IPS DF 6.9 (cell line): ENCODE measurements around the gene OAS1.
"Not testable (repeated sequence)": the region's sequence is repeated elsewhere in the genome, so short reads cannot be mapped to it uniquely, and the experiment has no call there.

ENCODE experiments used
- DNase-seq: peaks from one replicate; pipeline ENCODE4 v3.0.0-alpha.2; 2013; ENCODE audit warnings: low read depth, low spot score
- H3K27ac ChIP-seq: one replicate; pipeline ENCODE4 v1.5.1; 2013; ENCODE audit warnings: low read length, control low read depth
- H3K27me3 ChIP-seq: 2 replicates; pipeline ENCODE4 v1.6.1; 2013; ENCODE audit warnings: mild to moderate bottlenecking, low read length; ENCODE audit not compliant: control insufficient read depth, insufficient read depth
- H3K36me3 ChIP-seq: 2 replicates; pipeline ENCODE4 v1.6.1; 2013; ENCODE audit warnings: low read length; ENCODE audit not compliant: control insufficient read depth, insufficient read depth
- H3K4me1 ChIP-seq: 2 replicates; pipeline ENCODE4 v1.6.1; 2013; ENCODE audit warnings: low read length; ENCODE audit not compliant: control insufficient read depth, insufficient read depth
- H3K4me3 ChIP-seq: 2 replicates; pipeline ENCODE4 v1.5.1; 2013; ENCODE audit warnings: mild to moderate bottlenecking, low read length
- H3K9me3 ChIP-seq: 2 replicates; pipeline ENCODE4 v1.6.1; 2013; ENCODE audit warnings: low read length, inconsistent platforms; ENCODE audit not compliant: control insufficient read depth, insufficient read depth
- WGBS: extraction: QIAGEN DNeasy Blood & Tissue Kit; methylation state at CpG from one replicate; pipeline ENCODE4 v1.1.7; 2013; ENCODE audit warnings: mixed read lengths, missing lambda C conversion rate; ENCODE audit not compliant: insufficient read length, insufficient coverage; 5-methylcytosine and 5-hydroxymethylcytosine counted together

Gene OAS1

GRCh38 chr12:112946236-112947000 lies 39.7 kb downstream of the OAS1 start:
- Histone ChIP-seq H3K4me3 (no peak overlapping the region), H3K27me3 (no peaks in the 10 kb centered on the region), H3K27ac (no peak overlapping the region), H3K4me1 (no peaks in the 10 kb centered on the region), H3K36me3 (no peaks in the 10 kb centered on the region), H3K9me3 (no peaks in the 10 kb centered on the region)
- no CpG with 5 or more reads among the region's 14 CpGs for WGBS
- no peak for DNase-seq

DNA sequence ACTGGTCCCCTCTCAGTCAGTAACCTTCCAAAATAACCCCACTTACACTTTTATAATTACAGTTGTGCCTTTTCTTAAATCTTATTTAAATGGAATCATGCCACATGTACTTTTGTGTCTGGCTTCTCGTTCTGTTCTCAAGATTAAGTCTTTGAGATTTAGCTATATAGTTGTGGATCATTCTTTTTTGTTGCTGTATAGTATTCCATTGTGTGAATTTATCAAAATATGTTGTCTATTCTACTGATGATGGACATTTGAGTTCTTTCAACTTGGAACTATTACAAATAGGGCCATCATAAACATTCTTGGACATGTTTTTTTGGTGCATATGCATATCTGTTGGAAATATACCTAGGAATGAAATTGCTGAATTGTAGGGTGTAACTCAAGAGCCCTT lies 40.6 kb downstream of the OAS1 start:
- DNase-seq = no peak
- H3K9me3 ChIP-seq = no peaks in the 10 kb centered on the region
- no peak overlapping the region for H3K4me3 ChIP-seq
- H3K4me1 ChIP-seq = no peaks in the 10 kb centered on the region
- WGBS = no CpG with 5 or more reads among the region's 1 CpG
- no peaks in the 10 kb centered on the region for H3K27me3 ChIP-seq
- H3K36me3 ChIP-seq = no peaks in the 10 kb centered on the region
- H3K27ac ChIP-seq = no peak overlapping the region

- Histone ChIP-seq H3K27me3 (no peaks in the 10 kb centered on the region), H3K4me1 (no peaks in the 10 kb centered on the region), H3K36me3 (no peaks in the 10 kb centered on the region), H3K27ac (no peak overlapping the region), H3K9me3 (no peaks in the 10 kb centered on the region), H3K4me3 (no peak overlapping the region)
- DNase-seq = no peak
- no CpG with 5 or more reads among the region's 5 CpGs for WGBS
Measured at GRCh38 chr12:112947761-112948160, 41.0 kb downstream of the OAS1 start.

GRCh38 chr12:112948806-112949205 lies 42.0 kb downstream of the OAS1 start:
- Histone ChIP-seq H3K4me3 (no peak overlapping the region), H3K36me3 (no peaks in the 10 kb centered on the region), H3K9me3 (no peaks in the 10 kb centered on the region), H3K27me3 (no peaks in the 10 kb centered on the region), H3K4me1 (no peaks in the 10 kb centered on the region), H3K27ac (no peak overlapping the region)
- no CpG with 5 or more reads among the region's 7 CpGs for WGBS
- no peak for DNase-seq

- Histone ChIP-seq H3K9me3 (no peaks in the 10 kb centered on the region), H3K27ac (no peak overlapping the region), H3K4me1 (no peaks in the 10 kb centered on the region), H3K4me3 (no peak overlapping the region), H3K36me3 (no peaks in the 10 kb centered on the region), H3K27me3 (no peaks in the 10 kb centered on the region)
- no peak for DNase-seq
- no CpG with 5 or more reads among the region's 11 CpGs for WGBS
Measured at GRCh38 chr12:112950701-112951100, 43.9 kb downstream of the OAS1 start.

DNA sequence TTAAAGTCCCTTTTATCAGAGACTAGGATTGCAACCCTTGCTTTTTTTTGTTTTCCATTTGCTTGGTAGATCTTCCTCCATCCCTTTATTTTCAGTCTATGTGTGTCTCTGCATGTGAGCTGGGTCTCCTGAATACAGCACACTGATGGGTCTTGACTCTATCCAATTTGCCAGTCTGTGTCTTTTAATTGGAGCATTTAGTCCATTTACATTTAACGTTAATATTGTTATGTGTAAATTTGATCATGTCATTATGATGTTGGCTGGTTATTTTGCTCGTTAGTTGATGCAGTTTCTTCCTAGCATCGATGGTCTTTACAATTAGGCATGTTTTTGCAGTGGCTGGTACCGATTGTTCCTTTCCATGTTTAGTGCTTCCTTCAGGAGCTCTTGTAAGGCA lies 50.4 kb downstream of the OAS1 start:
- not testable (repeated sequence) for DNase-seq, H3K4me3 ChIP-seq, H3K36me3 ChIP-seq, H3K4me1 ChIP-seq, H3K9me3 ChIP-seq, H3K27me3 ChIP-seq, H3K27ac ChIP-seq
- no CpG with 5 or more reads among the region's 4 CpGs for WGBS

- WGBS = no CpG with 5 or more reads among the region's 7 CpGs
- H3K27me3 ChIP-seq = no peaks in the 10 kb centered on the region
- no peak for DNase-seq
- H3K4me3 ChIP-seq = no peak overlapping the region
- no peaks in the 10 kb centered on the region for H3K4me1 ChIP-seq
- H3K36me3 ChIP-seq = no peaks in the 10 kb centered on the region
- no peaks in the 10 kb centered on the region for H3K9me3 ChIP-seq
- no peak overlapping the region for H3K27ac ChIP-seq
Measured at GRCh38 chr12:112961074-112961473, 54.3 kb downstream of the OAS1 start.

DNA sequence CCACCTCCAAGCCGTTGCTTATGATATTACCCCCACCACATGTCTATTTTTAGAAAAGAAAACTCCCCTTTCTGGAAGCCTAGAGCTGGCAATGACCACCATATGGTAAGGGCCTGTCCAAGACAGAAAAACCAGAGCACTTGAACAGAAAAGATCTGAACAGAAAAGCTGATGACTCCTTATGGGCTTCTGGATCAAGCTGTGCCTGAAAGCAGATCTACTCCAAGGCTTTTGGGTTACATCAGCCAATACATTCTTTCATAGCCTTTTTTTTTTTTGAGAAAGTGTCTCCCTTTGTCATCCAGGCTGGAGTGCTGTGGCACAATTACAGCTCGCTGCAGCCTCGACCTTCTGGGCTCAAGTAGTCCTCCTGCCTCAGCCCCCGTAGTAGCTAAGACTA lies 54.8 kb downstream of the OAS1 start:
- Histone ChIP-seq H3K27ac (no peak overlapping the region), H3K36me3 (no peaks in the 10 kb centered on the region), H3K4me1 (no peaks in the 10 kb centered on the region), H3K27me3 (no peaks in the 10 kb centered on the region), H3K9me3 (no peaks in the 10 kb centered on the region), H3K4me3 (no peak overlapping the region)
- WGBS = no CpG with 5 or more reads among the region's 4 CpGs
- no peak for DNase-seq

DNA sequence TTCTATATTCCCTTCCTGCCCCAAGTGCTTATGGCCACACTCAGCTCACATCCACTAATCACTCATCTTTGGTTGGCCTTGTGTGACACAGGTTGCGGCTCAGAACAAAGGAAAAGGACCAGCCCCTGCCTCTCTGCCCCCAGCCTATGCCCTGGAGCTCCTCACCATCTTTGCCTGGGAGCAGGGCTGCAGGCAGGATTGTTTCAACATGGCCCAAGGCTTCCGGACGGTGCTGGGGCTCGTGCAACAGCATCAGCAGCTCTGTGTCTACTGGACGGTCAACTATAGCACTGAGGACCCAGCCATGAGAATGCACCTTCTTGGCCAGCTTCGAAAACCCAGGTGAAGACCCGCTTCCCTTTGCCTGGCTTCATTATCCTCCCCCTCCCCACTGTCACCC lies 55.8 kb downstream of the OAS1 start:
- no CpG with 5 or more reads among the region's 7 CpGs for WGBS
- no peaks in the 10 kb centered on the region for H3K36me3 ChIP-seq

DNA sequence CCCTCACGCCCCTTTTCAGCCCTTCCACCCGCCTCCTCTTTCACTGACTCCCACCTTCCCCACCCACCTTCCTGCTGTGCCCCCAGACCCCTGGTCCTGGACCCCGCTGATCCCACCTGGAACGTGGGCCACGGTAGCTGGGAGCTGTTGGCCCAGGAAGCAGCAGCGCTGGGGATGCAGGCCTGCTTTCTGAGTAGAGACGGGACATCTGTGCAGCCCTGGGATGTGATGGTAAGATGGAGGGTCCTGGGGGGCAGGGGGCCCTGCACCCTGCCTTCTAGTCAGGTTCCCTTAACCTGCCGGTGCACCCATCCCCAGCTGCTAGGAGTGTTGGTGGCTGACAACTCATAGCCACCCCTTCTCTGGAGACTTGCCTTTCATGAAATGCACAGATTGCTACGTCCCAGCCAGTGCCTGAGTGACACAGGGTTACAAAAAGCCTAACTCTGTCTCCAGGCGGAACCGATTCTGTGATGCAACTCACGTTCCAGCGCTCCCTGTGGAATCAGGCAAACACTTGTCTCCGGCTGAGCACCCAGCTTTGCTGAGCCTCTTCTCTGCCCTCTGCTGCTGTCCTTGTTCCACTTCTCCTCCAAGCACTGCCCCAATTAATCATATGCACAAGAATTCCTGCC lies 56.6 kb downstream of the OAS1 start:
- no peaks in the 10 kb centered on the region for H3K36me3 ChIP-seq
- H3K4me3 ChIP-seq = no peak overlapping the region
- no peak for DNase-seq
- WGBS = no CpG with 5 or more reads among the region's 14 CpGs
- no peaks in the 10 kb centered on the region for H3K27me3 ChIP-seq
- no peak overlapping the region for H3K27ac ChIP-seq
- no peaks in the 10 kb centered on the region for H3K9me3 ChIP-seq
- H3K4me1 ChIP-seq = no peaks in the 10 kb centered on the region

More for the DNA sequence above, 55.8 kb downstream of the OAS1 start:
- no peaks in the 10 kb centered on the region for H3K9me3 ChIP-seq
- no peak for DNase-seq
- H3K4me1 ChIP-seq = no peaks in the 10 kb centered on the region
- no peak overlapping the region for H3K27ac ChIP-seq
- H3K4me3 ChIP-seq = no peak overlapping the region
- H3K27me3 ChIP-seq = no peaks in the 10 kb centered on the region
